Measurements from ENCODE around the gene CLCN1. TPM values are rescaled to one million over a fixed set of nuclear protein-coding genes. Genes with fewer than 3 reads are reported as not detected.

The CLCN1 gene
- total and polyA plus RNA-seq, 4 donors = not detected

- ATAC-seq (ENCODE audit: low FRiP score) = no peak
- DNase-seq = no peak
- Histone ChIP-seq H3K27ac (ENCODE audit: low read depth in 1 of 2, low read length in 2 of 2) (no peak overlapping the region), H3K4me3 (ENCODE audit: low read length in 2 of 2) (no peak overlapping the region), H3K27me3 (ENCODE audit: control insufficient read depth in 1 of 2, insufficient read depth in 2 of 2, low read length in 1 of 2) (no peaks in the 10 kb centered on the region), H3K9me3 (ENCODE audit: control insufficient read depth, low read length) (no peaks in the 10 kb centered on the region), H3K36me3 (ENCODE audit: control insufficient read depth in 1 of 2, insufficient read depth in 2 of 2, low read length in 1 of 2) (no peaks in the 10 kb centered on the region), H3K4me1 (ENCODE audit: control insufficient read depth in 1 of 2, insufficient read depth in 2 of 2, low read length in 2 of 2) (no peaks in the 10 kb centered on the region)
- intact Hi-C loops (cut with DNase I) = no loop called here
- 93 to 94% methylated on average over 8 of the region's 8 CpGs for WGBS, 2 donors
Observed at GRCh38 chr7:143354376-143354775, 38.5 kb downstream of the CLCN1 start.

GRCh38 chr7:143354965-143355364 lies 39.1 kb downstream of the CLCN1 start:
- DNase-seq = no peak
- Histone ChIP-seq H3K9me3 (ENCODE audit: control insufficient read depth, low read length) (no peaks in the 10 kb centered on the region), H3K36me3 (ENCODE audit: control insufficient read depth in 1 of 2, insufficient read depth in 2 of 2, low read length in 1 of 2) (no peaks in the 10 kb centered on the region), H3K27me3 (ENCODE audit: control insufficient read depth in 1 of 2, insufficient read depth in 2 of 2, low read length in 1 of 2) (no peaks in the 10 kb centered on the region), H3K4me3 (ENCODE audit: low read length in 2 of 2) (no peak overlapping the region), H3K27ac (ENCODE audit: low read depth in 1 of 2, low read length in 2 of 2) (no peak overlapping the region), H3K4me1 (ENCODE audit: control insufficient read depth in 1 of 2, insufficient read depth in 2 of 2, low read length in 2 of 2) (no peaks in the 10 kb centered on the region)
- WGBS, 2 donors = 89 to 90% methylated on average over 8 of the region's 8 CpGs
- intact Hi-C loops (cut with DNase I) = no loop called here
- no peak for ATAC-seq (ENCODE audit: low FRiP score)

- Histone ChIP-seq H3K36me3 (ENCODE audit: control insufficient read depth in 1 of 2, insufficient read depth in 2 of 2, low read length in 1 of 2) (no peaks in the 10 kb centered on the region), H3K27ac (ENCODE audit: low read depth in 1 of 2, low read length in 2 of 2) (no peak overlapping the region), H3K4me3 (ENCODE audit: low read length in 2 of 2) (no peak overlapping the region), H3K9me3 (ENCODE audit: control insufficient read depth, low read length) (no peaks in the 10 kb centered on the region), H3K27me3 (ENCODE audit: control insufficient read depth in 1 of 2, insufficient read depth in 2 of 2, low read length in 1 of 2) (no peaks in the 10 kb centered on the region), H3K4me1 (ENCODE audit: control insufficient read depth in 1 of 2, insufficient read depth in 2 of 2, low read length in 2 of 2) (no peaks in the 10 kb centered on the region)
- ATAC-seq (ENCODE audit: low FRiP score) = no peak
- DNase-seq = no peak
- 92 to 93% methylated on average over 16 of the region's 16 CpGs for WGBS, 2 donors
- intact Hi-C loops (cut with DNase I) = no loop called here
Observed at GRCh38 chr7:143355450-143356385, 39.8 kb downstream of the CLCN1 start.

GRCh38 chr7:143356414-143357050 lies 40.6 kb downstream of the CLCN1 start:
- no peak for DNase-seq
- Histone ChIP-seq H3K4me1 (ENCODE audit: control insufficient read depth in 1 of 2, insufficient read depth in 2 of 2, low read length in 2 of 2) (no peaks in the 10 kb centered on the region), H3K4me3 (ENCODE audit: low read length in 2 of 2) (no peak overlapping the region), H3K9me3 (ENCODE audit: control insufficient read depth, low read length) (no peaks in the 10 kb centered on the region), H3K27me3 (ENCODE audit: control insufficient read depth in 1 of 2, insufficient read depth in 2 of 2, low read length in 1 of 2) (no peaks in the 10 kb centered on the region), H3K27ac (ENCODE audit: low read depth in 1 of 2, low read length in 2 of 2) (no peak overlapping the region), H3K36me3 (ENCODE audit: control insufficient read depth in 1 of 2, insufficient read depth in 2 of 2, low read length in 1 of 2) (no peaks in the 10 kb centered on the region)
- WGBS, 2 donors = 94 to 95% methylated on average over 13 of the region's 13 CpGs
- intact Hi-C loops (cut with DNase I) = no loop called here
- ATAC-seq (ENCODE audit: low FRiP score) = no peak

- 93% methylated on average over 12 of the region's 12 CpGs for WGBS, 2 donors
- no peak overlapping the region for H3K27ac ChIP-seq (ENCODE audit: low read depth in 1 of 2, low read length in 2 of 2)
Observed at GRCh38 chr7:143358626-143359025, 42.7 kb downstream of the CLCN1 start.

GRCh38 chr7:143359771-143360353 lies 44.0 kb downstream of the CLCN1 start:
- no peaks in the 10 kb centered on the region for H3K4me1 ChIP-seq (ENCODE audit: control insufficient read depth in 1 of 2, insufficient read depth in 2 of 2, low read length in 2 of 2)
- H3K36me3 ChIP-seq (ENCODE audit: control insufficient read depth in 1 of 2, insufficient read depth in 2 of 2, low read length in 1 of 2) = no peaks in the 10 kb centered on the region
- no peak for ATAC-seq (ENCODE audit: low FRiP score)
- no peaks in the 10 kb centered on the region for H3K9me3 ChIP-seq (ENCODE audit: control insufficient read depth, low read length)
- H3K27me3 ChIP-seq (ENCODE audit: control insufficient read depth in 1 of 2, insufficient read depth in 2 of 2, low read length in 1 of 2) = no peaks in the 10 kb centered on the region
- no peak overlapping the region for H3K27ac ChIP-seq (ENCODE audit: low read depth in 1 of 2, low read length in 2 of 2)
- DNase-seq = no peak
- intact Hi-C loops (cut with DNase I) = loop anchor here in 1 of 2 donors (5.0 kb wide), 1 partner anchor 57 kb away; no protein-coding TSS in a partner anchor
- WGBS, 2 donors = 82 to 86% methylated on average over 11 of the region's 11 CpGs
- H3K4me3 ChIP-seq (ENCODE audit: low read length in 2 of 2) = no peak overlapping the region

More at GRCh38 chr7:143358626-143359025, 42.7 kb downstream of the CLCN1 start:
- intact Hi-C loops (cut with DNase I) = no loop called here
- DNase-seq (no peak), ATAC-seq (ENCODE audit: low FRiP score) (no peak)
- Histone ChIP-seq H3K4me1 (ENCODE audit: control insufficient read depth in 1 of 2, insufficient read depth in 2 of 2, low read length in 2 of 2) (no peaks in the 10 kb centered on the region), H3K9me3 (ENCODE audit: control insufficient read depth, low read length) (no peaks in the 10 kb centered on the region), H3K36me3 (ENCODE audit: control insufficient read depth in 1 of 2, insufficient read depth in 2 of 2, low read length in 1 of 2) (no peaks in the 10 kb centered on the region), H3K4me3 (ENCODE audit: low read length in 2 of 2) (no peak overlapping the region), H3K27me3 (ENCODE audit: control insufficient read depth in 1 of 2, insufficient read depth in 2 of 2, low read length in 1 of 2) (no peaks in the 10 kb centered on the region)

- no peak for ATAC-seq (ENCODE audit: low FRiP score)
- Histone ChIP-seq H3K9me3 (ENCODE audit: control insufficient read depth, low read length) (no peaks in the 10 kb centered on the region), H3K4me1 (ENCODE audit: control insufficient read depth in 1 of 2, insufficient read depth in 2 of 2, low read length in 2 of 2) (no peaks in the 10 kb centered on the region), H3K27ac (ENCODE audit: low read depth in 1 of 2, low read length in 2 of 2) (no peak overlapping the region), H3K36me3 (ENCODE audit: control insufficient read depth in 1 of 2, insufficient read depth in 2 of 2, low read length in 1 of 2) (no peaks in the 10 kb centered on the region), H3K4me3 (ENCODE audit: low read length in 2 of 2) (no peak overlapping the region), H3K27me3 (ENCODE audit: control insufficient read depth in 1 of 2, insufficient read depth in 2 of 2, low read length in 1 of 2) (no peaks in the 10 kb centered on the region)
- intact Hi-C loops (cut with DNase I) = loop anchor here in 1 of 2 donors (5.0 kb wide), 1 partner anchor 56 kb away; no protein-coding TSS in a partner anchor
- WGBS, 2 donors = 51 to 60% methylated on average over 19 of the region's 19 CpGs
- DNase-seq = no peak
Observed at GRCh38 chr7:143360788-143361551, 45.1 kb downstream of the CLCN1 start.

- Histone ChIP-seq H3K9me3 (ENCODE audit: control insufficient read depth, low read length) (no peaks in the 10 kb centered on the region), H3K27me3 (ENCODE audit: control insufficient read depth in 1 of 2, insufficient read depth in 2 of 2, low read length in 1 of 2) (no peaks in the 10 kb centered on the region), H3K4me1 (ENCODE audit: control insufficient read depth in 1 of 2, insufficient read depth in 2 of 2, low read length in 2 of 2) (no peaks in the 10 kb centered on the region), H3K4me3 (ENCODE audit: low read length in 2 of 2) (peak overlapping the region; percentile 62 to 66), H3K36me3 (ENCODE audit: control insufficient read depth in 1 of 2, insufficient read depth in 2 of 2, low read length in 1 of 2) (no peaks in the 10 kb centered on the region), H3K27ac (ENCODE audit: low read depth in 1 of 2, low read length in 2 of 2) (no peak overlapping the region)
- WGBS, 2 donors = 2% methylated on average over 33 to 46 of the region's 46 CpGs
- no peak for DNase-seq
- intact Hi-C loops (cut with DNase I) = loop anchor here in 1 of 2 donors (5.0 kb wide), 1 partner anchor 56 kb away; no protein-coding TSS in a partner anchor
- no peak for ATAC-seq (ENCODE audit: low FRiP score)
Observed at GRCh38 chr7:143361552-143362130, 45.7 kb downstream of the CLCN1 start.

All from aorta (tissue), 5 donors.